Fibroblast of skin of right biceps (primary cell): Measurements from ENCODE around the gene ADCY7.
"Not testable (repeated sequence)": the region's sequence is repeated elsewhere in the genome, so short reads cannot be mapped to it uniquely, and the experiment has no call there.

Experiments used
- DNase-seq: peaks from one replicate; pipeline ENCODE4 v3.0.0-alpha.2; 2013

Gene ADCY7

DNA sequence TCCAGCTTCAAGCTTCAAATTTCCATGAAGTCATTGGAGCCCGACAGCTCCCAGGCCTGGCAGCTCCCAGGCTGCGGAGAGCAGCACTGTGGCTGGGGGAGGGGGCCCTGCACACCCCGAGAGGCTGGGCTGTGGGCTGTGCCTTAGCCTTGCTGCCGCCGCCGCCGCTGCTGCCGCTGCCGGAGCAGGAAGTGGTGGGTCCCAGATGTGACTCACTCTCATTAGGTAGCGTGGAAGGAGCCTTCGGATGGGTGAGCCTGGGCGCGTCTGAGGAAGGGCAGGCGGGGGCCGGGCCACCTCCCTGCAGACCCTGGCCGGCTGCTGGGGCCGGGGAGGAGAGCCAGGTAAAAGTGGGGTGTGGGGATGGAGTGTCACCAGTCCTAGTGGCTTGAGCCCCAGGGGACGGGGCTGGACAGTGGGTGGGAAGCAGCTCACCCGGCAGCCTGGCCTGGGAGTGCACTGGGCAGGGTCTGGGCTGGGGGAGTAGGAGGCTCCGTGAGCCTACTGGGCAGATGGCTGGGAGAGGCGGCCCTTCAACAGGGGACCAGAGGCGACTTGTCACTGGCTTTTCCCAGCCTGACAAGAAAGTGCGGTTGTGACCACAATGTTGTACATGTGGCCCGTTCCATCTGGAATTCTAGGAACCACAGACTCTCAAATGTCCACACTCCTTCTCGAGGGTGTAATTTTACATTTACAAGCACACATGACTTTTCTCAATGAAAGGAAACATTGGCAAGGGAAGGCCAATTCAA lies at the start of gene ADCY7:
Gene ADCY7, plus strand, starts transcription at position 215 of the 755 bp plus-strand sequence. CDS start 21,629 bp downstream, outside the sequence.
- peak; percentile 93 for DNase-seq

DNA sequence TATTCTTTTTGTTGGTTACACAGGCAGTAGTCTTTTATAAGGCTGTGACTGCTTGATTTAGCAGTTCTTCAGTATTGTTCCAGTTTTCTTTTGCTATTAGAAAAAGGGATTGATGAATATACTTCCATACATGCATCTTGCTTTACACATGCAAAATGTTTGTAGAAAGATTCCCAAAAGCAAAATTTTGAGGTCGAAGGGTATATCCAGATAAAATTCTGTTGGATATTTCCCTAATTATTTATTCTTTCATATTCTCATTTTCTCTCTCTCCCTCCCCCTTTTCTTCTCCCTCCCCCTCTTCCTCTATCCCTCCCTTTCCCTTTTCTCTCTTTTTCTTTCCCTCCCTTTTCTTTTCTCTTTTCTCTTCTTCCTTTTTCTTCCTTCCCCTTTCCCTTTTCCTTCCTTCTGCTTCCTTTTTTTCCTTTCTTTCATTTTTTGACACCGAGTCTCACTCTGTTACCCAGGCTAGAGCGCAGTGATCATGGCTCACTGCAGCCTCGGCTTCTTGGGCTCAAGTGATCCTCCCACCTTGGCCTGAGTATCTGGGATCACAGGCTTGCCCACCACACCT lies 46.9 kb upstream of the ADCY7 start:
- no peak for DNase-seq

DNA sequence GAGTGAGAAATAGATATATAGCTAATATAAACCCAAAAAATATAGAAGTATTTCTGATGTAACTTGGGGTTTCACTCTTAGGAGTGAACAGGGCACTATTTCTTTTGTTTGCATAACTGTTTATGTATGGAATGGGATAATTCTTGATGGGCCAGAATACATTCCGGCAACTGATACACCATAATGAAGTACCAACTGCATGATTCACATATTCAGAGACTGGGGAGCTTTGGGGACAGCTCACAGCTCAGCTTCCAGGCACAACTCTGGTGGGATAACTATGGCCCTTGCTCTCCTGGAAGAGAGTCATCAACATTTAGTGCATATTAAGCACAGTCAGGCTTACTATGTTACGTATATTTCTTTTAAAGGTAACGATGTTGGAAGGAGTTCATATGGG lies 42.1 kb upstream of the ADCY7 start:
- DNase-seq, result peak; percentile 51

DNA sequence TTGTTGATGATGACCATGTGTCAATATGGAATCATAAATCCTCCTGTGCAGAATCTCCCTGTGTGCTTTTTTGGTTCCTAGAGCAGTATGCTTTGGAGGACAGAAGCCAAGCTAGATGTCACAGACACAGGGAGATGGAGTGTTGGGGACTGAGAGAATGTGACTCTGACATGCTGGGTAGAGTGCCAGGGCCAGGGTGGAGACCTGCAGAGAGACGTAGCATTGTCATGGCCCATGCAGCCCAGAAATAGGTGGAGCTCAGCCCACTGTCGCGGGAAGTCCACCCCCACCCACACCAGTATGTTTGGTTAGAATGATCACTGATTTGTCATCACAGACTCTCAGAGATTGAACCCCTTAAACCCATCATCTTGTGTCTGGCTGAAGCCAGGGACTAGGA lies 39.2 kb upstream of the ADCY7 start:
- DNase-seq, result no peak

DNA sequence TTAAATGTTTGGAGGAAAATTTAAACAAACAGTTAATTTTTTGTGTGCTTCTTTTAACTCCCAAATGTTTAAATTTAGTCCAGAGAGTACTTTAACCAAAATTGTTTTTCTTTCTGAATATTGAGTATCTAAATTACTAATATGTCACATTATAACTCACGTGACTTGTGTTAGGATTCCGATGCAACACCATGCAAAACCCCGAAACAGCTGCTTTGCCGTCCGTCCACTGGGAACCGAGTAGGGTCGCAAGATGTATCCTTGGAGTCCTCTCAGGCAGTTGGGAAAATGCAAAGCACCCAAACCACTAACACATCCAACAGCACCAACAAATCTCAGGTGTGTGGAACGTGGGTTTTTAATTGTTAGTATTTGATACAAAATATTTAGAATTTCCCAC lies 38.7 kb upstream of the ADCY7 start:
- DNase-seq, result no peak

DNA sequence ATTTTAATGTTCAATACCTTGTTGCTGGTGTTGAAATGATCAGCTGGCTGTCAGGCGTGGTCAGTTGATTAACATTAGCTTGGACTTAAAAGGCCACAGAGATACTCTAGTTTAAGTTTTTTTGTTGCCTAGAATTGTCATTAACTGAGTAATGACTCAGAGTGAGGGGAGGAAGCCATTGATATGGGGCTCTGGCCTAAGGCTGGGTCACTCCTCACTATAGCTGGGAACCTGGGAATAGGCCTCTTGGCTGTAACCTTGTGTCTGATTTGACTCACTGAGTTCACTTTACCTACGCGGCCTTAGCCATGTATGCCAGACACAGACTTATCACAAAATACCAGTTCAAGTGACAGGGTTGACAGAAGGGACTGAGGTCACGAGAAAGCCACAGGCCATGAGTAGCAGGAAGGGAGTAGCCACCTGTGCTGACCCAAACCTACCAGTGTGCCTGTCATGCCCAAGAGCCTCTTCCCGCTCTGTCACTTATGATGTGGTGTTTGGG lies 37.9 kb upstream of the ADCY7 start:
- no peak for DNase-seq

DNA sequence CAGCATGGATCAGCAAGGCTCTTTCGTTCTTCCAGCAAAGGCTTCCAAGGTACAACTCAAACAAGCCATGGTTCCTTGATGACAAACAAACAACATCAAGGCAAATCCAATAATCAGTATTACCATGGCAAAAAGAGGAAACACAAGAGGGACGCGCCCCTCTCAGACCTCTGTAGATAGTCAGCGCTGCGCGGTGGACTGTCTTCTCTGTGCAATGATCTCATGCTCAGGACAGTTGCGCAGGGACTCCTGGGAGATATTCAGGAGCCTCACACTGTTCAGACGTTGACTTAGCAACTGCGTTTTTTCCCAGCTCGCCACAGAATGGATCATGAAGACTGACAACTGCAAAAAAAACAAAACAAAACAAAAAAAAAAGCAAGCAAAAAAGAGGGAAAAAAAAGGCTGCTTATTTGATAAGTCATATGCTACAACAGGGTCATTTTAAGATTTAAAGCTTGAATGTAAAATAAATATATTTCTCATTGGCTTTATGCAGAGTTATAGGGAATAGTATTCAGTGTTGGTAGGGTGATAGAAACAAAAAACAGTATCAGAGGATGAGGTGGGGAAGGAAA lies 37.1 kb upstream of the ADCY7 start:
- DNase-seq, result no peak

DNA sequence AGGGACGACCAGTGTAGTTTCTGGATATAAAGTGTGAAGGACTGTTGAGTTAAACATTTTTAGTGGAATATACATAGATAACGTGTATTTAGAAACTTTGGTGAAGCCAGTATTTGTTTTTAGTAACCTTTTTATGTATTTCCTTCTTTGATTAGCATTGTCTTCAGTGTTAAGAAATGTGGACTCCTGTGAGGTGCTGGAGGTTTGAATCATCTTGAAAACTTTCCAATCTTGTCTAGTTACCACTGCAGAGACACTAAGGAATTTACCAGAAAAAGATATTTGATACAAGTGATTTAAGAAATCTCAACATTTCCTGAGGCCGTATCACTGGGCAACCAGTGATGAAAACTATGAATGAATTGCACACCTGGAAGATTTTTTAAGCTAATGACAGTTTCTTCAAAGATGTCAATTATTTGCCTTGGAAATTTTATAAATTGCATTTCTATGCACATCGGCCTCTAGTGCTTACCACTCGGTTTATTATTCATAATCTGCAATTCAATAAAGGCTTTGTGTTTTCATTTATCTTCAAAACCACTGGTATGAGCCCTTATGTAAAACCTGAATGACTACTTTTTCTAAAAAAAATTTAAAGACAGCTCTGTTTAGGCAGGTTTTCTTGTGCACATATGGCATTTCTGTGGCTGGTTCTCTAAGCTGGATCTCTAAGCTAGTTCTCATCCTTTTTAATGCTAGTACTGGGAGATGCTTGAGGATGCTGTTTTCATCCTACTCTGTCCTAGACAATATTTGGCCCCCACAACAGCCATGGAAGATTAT lies 31.4 kb upstream of the ADCY7 start:
- peak; percentile 68 for DNase-seq

DNA sequence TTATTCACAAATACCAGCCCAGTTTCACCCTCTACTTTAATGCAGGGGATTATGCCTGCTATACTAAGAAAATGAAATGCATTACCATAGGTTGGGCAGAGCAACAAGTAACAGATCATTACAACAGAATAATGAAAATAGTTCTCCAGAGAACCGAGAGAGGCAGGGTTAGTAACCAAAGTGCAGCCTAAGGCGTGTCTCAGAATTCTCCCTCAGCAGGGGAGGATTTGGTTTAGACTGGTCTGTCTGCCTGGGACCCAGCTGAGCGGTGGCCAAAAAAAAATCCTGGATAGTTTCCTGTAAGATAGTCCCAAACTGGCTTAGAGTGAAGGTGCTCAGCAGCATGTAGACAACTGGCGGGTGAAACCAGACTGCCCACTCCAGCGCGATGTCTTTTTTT lies 30.8 kb upstream of the ADCY7 start:
- peak; percentile 22 for DNase-seq

DNA sequence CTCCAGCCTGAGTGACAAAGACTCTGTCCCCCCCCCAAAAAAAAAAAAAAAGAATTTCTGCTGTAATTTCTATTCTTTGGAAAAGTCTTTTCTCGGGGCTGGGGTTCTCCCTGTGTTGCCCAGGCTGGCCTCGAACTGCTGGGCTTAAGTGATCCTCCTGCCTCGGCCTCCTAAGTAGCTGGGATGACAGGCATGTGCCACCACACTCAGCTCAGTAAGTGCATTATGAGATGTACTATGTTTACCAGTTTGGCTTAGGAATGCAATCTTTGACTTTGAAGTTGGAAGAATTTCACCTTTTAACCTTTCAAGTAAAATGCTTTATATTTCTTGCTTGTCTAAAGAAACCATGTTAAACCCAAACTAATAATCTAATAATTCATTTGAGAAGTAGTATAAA lies 28.0 kb upstream of the ADCY7 start:
- no peak for DNase-seq

DNA sequence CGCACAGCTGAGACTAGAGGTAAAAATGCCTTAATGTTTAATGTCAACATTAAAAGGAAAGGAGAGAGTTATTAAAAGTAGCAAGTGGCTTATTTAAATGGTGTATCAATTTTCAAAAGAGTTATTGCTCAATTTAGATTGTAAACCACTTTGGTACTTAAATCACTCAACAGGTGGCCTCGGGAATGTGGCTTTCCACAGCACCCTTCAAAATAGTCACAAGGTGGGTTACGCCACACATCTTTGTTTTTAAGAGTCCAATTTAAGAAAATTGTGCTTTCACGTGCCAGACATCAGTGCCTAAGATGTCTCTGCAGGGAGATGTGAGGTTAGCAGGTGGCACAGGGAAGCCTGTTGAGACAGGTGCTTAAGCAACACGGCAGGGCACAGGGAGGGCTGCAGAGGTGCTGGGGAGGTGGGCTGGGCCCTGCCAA lies 27.5 kb upstream of the ADCY7 start:
- no peak for DNase-seq

DNA sequence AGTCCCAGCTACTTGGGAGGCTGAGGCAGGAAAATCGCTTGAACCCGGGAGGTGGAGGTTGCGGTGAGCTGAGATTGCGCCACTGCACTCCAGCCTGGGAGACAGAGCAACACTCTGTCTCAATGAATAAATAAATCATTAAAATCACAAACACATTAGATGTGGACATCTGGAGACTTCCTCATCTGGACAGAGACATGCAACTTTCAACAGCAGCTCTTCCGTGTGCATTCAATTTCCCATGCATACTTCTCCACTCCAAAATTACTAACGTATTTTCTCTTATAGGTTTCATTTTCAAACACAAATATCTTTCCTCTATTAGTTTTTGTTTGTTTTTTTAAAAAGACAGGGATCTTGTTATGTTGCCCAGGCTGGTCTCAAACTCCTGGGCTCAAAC lies 23.3 kb upstream of the ADCY7 start:
- not testable (repeated sequence) for DNase-seq

DNA sequence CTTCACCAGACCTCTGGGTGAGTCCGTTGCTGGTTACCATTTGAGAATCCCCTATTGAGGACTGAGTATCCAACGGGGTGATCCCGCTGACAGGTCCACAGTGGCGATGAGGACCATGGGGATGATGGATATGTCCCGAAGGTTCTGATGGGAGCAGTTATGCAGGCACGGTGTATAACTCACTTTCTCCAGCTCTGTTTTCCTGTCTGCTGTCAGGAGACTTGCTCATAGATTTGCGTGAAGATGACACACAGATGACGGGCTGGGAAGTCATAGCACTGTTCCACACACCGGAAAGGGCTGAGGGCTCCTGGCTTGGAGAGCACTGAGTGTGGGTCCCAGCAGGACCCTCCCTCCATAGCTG lies 22.2 kb upstream of the ADCY7 start:
- peak; percentile 66 for DNase-seq

DNA sequence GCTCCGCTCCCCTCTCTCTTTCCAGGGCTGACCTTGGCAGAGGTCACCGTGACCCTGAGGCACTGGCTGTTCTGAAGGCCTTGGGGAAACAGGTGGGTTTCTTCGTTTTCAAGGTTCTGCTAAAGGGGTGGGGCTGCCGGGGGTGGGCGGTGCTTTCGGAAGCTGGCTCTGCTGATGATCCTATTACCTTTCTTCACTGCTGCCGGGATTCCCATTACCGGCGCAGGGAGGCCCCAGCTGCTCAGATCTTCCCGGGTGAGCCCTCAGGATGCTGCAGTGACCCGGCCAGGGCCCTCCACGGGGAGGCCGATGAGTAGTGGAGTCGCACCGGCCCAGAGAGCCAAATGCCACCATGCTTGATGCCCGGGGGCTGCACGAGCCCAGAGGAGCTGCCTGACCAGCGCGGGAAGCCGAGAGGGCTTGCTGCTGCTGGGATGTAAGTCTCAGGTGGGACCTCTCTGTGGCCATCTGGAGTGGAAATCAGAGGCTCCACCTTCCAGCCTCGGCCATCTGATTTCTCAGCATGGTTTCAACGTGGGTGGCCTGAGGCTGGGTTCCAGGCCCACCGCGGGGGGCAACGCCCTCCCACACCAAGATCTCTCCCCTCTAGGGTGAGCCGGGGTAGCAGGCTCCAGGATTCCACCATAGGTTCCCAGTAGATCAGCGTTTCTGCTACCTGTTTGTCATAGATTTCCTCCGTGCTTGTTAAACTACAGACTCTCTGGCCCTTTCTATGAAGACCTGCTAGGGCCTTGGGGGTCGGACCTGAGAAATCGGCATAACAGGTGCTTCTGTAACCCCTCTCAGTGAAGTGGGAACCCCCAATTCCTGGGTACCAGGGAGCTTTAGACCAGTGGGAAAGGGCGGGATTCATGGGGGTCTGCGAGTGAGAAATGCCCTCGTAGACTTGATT lies 21.6 kb upstream of the ADCY7 start:
- DNase-seq, result no peak

DNA sequence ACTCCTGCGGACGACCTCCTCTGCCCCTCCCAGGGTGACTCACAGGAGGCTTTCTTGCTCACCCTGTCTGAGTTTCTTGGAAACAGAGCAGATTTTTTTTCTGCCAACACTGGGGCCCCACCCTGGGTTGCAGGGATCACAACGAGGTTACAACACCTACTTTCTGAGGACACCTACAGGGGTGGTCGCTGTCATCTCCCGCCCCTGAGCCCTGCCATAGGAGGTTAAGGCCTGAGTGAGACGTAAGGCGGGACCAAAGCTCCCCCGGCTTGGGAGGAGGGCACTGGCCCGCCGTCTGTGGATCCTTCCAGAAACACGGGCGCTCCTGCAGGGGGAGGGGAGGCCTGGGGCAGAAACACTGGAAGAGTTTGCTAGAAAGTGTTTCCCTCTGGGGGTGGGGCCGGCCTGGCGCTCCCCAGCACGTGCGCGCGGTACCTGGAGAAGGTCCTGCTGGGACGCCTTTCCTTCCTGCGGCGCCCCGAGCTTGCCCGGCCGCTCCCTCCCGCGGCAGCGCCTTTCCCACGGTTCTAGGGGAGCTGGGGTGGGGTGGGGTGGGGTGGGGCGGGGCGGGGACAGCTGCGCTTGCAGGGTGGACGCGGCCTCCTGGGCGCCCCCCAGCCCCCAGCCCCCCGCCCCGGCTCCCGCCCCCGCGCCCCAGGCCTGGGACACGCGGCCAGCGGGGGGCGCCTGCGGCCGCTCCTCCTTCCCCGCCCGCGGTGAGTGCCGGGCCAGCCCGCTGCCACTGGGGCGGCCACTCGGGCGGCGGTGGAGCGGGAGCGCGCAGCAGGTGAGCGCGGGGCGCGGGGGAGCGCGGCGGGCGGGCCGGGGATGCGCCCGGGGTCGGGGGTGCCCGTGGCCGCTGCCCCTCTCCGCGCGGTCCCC lies 20.7 kb upstream of the ADCY7 start:
- peak; percentile 81 for DNase-seq

DNA sequence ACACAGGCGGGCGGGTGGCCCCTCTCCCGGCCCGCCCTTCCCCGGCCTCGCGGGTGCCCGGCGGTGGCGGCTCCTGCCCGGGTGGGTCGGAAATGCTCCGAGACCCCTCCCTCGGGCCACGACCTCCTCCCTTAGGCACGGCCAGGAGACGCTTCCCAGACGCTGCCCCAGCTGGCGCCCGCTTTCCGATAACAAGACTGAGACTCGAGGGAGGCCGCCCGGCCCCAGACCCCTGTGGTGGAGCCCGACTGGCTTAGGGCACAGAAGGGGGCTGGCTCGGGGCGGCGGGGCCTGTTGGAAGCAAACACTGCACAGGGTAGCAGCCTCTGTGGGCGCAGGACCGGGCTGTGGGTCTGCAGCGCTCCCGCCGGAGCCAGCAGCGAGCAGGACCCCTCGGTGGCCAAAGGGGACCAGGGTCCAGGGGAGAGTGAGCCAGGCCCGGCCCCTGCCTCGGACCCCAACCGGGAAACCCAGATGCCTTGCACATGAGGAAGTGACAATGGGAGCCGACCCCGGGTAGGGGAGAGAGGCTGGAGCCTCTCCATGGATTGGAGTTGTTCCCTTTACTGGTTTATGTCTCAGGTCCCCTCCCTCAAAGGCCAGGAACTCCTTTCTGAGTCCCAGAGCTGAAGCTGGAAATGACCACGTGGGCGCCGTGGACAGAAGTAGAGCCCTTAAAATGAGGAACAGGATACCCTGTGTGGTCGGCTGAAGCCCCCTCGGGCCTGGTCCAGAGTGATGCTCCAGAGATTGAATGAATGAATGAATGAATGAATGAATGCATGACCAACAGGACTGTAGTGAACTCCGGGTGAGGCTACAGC lies 19.8 kb upstream of the ADCY7 start:
- DNase-seq, result no peak

DNA sequence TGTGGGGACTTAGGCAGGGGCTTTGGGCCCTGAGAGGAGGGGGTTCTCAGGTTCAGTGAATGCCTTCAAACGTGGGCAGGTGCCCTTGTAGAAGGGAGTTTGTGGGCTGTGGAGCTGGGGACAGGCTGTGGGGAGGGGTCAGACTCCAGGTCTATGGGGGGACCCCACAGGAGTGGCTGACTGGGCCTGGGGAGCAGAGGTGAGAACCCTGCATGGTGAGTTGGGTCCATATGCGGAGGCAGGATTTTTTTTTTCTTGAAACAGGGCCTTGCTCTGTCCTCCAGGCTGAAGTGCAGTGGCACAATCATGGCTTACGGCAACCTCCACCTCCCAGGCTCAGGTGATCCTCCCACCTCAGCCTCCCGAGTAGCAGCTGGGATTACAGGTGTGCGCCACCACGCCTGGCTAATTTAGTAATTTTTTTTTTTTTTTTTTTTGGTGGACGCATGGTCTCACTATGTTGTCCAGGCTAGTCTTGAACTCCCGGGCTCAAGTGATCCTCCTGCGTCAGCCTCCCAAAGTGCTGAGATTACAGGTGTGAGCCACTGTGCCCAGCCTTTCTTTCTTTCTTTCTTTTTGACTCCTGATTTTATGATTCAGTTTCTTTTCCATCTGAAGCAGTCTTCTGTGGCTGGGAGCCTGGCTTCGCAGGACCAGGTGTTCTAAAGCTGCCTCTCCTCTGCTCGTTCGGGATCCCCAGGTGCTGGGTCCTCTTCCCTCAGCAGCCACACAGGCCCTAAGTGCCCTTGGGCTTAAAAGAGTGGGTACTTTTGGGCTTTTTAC lies 19.0 kb upstream of the ADCY7 start:
- no peak for DNase-seq

DNA sequence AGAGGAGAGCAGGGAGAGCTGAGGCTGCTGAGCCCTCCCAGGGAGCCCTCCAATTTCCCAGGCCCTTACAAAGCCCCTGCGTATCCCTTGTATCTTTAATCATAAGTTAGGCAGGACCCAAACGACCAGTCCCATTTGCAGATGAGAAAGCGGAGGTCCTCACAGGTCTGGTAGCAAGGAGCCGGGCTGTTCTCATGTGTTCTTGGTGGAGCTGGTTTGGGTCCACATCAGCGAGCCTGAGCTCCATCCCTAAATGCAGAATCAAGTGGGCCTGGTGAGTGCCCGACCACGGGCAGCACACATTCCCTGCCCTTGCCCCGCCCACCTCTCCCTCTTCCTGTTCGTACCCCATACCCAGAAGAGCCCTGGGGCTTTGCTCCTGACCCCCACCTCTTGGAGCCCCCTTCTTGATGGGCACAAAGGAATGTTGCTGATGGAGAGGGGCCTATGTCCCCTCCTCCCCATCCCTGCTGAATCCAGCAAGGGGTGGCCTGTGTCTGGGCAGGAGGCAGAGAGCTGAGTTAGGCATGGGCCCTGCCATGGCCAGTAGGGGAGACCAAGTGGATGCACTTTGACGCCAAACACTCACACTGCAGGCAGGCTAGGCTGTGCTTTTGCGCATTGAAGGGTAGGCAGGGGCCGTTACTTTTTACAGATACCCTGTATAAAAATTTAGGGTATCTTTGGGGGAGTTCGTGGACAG lies 18.3 kb upstream of the ADCY7 start:
- no peak for DNase-seq

DNA sequence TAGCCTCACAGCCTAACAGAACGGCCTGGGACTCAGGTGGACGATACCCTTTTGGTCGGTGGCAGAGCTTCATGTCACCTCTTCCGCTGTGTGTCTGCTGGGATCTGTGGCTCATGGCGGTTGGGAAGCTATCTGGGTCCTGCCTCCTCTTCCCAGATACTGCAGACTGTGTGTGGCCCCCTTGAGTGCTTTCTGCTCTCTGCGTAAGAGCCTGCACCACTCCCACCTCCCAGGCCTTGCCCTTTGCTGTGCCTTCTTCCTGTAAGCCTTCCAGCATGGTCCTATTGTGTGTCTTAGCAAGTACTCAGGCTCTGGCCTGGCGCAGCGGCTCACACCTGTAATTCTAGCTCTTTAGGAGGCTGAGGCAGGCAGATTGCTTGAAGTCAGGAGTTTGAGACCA lies 17.5 kb upstream of the ADCY7 start:
- DNase-seq, result no peak
